Measurements from ENCODE around the gene CENPX. TPM values are rescaled to one million over a fixed set of nuclear protein-coding genes. Genes with fewer than 3 reads are reported as not detected.

The CENPX gene
- total and polyA plus RNA-seq, 2 of the 13 experiments (the other 11 are each of a cell fraction or from before 2014, with no cell fraction given): 92.7 to 170 TPM

DNA sequence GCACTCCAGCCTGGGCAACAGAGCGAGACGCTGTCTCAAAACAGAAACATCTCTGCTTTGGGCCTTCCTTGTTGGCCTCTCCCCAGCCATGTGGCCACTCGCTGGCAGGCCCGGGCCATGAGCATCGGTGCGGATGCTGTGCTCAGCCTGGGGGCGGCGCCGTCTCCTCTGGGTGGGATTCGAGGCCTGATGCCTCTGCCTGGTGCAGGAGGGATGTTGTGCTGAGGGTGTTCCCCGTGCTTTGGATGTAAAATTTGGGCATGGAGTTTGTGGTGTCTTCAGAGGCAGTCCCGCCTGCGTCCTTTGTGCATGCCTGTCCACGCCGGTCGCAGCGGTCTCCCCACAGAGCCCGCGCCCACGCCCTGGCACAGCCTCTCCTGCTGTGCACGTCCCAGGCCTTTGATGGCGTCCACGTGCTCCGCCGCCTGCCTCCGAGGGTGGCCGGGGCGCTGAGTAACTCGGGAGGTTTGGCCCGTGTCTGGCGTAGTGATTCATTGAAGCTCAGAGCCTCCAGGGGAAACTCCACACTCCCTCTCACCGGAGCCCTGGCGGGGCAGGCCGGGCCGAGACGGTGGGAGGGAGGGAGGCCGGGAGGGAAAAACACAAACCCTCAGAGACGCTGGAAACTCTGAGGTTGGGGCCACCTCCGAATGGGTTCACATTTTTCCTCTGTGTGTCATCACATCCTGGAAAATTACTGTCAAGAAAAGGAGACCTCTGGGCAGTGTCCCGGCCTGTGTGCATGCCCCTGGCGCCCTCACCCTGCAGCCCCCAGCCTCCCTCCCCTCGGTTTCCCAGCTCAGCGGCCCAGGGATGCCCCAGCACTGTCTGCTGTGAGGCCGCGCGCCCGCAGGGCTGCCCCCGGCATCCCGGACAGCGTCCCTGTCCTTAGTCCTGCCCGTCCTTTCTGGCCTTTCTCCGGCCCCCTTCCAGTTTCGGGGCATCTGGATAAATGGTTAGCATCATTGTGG is 19.0 kb downstream of the CENPX start (continued):
- TF ChIP-seq, protein P1, sequence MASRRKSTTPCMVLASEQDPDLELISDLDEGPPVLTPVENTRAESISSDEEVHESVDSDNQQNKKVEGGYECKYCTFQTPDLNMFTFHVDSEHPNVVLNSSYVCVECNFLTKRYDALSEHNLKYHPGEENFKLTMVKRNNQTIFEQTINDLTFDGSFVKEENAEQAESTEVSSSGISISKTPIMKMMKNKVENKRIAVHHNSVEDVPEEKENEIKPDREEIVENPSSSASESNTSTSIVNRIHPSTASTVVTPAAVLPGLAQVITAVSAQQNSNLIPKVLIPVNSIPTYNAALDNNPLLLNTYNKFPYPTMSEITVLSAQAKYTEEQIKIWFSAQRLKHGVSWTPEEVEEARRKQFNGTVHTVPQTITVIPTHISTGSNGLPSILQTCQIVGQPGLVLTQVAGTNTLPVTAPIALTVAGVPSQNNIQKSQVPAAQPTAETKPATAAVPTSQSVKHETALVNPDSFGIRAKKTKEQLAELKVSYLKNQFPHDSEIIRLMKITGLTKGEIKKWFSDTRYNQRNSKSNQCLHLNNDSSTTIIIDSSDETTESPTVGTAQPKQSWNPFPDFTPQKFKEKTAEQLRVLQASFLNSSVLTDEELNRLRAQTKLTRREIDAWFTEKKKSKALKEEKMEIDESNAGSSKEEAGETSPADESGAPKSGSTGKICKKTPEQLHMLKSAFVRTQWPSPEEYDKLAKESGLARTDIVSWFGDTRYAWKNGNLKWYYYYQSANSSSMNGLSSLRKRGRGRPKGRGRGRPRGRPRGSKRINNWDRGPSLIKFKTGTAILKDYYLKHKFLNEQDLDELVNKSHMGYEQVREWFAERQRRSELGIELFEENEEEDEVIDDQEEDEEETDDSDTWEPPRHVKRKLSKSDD (CRISPR knock-in tag; IDR thresholded peaks at IDR 0.05; ENCODE audit: low read depth): no peak; the same call in 1 of the 2 replicates
- peak; percentile 45; the same call in 1 of the 2 replicates for TF ChIP-seq SP5 (CRISPR knock-in tag; IDR thresholded peaks at IDR 0.05; ENCODE audit: borderline replicate concordance, low read depth)
- TF ChIP-seq ZNF354B (CRISPR knock-in tag; IDR thresholded peaks at IDR 0.05): peak; percentile 73; the same call in 1 of the 2 replicates
- TF ChIP-seq GTF2F1 (IDR thresholded peaks at IDR 0.05; ENCODE audit: low read length): no peak
- 0 out of 2 replicates have a peak, but pooled peaks have one; percentile 51 for TF ChIP-seq ZNF263 (CRISPR knock-in tag; IDR thresholded peaks at IDR 0.05)
- TF ChIP-seq ZNF672 (CRISPR knock-in tag; IDR thresholded peaks at IDR 0.05): no peak
- TF ChIP-seq EZH2 (conservative IDR thresholded peaks at IDR 0.05; ENCODE audit: low read depth, low read length): no peak
- TF ChIP-seq PCBP2 (optimal IDR thresholded peaks at IDR 0.05; ENCODE audit: low read depth, low read length, poor library complexity, severe bottlenecking): no peak
- TF ChIP-seq SUZ12 (IDR thresholded peaks at IDR 0.05; ENCODE audit: low read depth, low read length): no peak
- TF ChIP-seq, protein P2, sequence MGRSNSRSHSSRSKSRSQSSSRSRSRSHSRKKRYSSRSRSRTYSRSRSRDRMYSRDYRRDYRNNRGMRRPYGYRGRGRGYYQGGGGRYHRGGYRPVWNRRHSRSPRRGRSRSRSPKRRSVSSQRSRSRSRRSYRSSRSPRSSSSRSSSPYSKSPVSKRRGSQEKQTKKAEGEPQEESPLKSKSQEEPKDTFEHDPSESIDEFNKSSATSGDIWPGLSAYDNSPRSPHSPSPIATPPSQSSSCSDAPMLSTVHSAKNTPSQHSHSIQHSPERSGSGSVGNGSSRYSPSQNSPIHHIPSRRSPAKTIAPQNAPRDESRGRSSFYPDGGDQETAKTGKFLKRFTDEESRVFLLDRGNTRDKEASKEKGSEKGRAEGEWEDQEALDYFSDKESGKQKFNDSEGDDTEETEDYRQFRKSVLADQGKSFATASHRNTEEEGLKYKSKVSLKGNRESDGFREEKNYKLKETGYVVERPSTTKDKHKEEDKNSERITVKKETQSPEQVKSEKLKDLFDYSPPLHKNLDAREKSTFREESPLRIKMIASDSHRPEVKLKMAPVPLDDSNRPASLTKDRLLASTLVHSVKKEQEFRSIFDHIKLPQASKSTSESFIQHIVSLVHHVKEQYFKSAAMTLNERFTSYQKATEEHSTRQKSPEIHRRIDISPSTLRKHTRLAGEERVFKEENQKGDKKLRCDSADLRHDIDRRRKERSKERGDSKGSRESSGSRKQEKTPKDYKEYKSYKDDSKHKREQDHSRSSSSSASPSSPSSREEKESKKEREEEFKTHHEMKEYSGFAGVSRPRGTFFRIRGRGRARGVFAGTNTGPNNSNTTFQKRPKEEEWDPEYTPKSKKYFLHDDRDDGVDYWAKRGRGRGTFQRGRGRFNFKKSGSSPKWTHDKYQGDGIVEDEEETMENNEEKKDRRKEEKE (IDR thresholded peaks at IDR 0.05): no peak
- TF ChIP-seq, protein P3, sequence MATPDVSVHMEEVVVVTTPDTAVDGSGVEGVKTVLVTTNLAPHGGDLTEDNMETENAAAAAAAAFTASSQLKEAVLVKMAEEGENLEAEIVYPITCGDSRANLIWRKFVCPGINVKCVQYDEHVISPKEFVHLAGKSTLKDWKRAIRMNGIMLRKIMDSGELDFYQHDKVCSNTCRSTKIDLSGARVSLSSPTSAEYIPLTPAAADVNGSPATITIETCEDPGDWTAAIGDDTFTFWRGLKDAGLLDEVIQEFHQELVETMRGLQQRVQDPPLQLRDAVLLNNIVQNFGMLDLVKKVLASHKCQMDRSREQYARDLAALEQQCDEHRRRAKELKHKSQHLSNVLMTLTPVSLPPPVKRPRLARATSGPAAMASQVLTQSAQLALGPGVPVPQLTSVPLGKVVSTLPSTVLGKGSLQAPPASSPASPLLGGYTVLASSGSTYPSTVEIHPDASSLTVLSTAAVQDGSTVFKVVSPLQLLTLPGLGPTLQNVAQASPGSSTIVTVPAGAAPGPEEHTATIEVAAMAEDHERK (CRISPR knock-in tag; IDR thresholded peaks at IDR 0.05; ENCODE audit: low read depth): no peak
- peak; percentile 66; the same call in 1 of the 2 replicates for TF ChIP-seq GTF3A (CRISPR knock-in tag; conservative IDR thresholded peaks at IDR 0.05)
- TF ChIP-seq, protein P4, sequence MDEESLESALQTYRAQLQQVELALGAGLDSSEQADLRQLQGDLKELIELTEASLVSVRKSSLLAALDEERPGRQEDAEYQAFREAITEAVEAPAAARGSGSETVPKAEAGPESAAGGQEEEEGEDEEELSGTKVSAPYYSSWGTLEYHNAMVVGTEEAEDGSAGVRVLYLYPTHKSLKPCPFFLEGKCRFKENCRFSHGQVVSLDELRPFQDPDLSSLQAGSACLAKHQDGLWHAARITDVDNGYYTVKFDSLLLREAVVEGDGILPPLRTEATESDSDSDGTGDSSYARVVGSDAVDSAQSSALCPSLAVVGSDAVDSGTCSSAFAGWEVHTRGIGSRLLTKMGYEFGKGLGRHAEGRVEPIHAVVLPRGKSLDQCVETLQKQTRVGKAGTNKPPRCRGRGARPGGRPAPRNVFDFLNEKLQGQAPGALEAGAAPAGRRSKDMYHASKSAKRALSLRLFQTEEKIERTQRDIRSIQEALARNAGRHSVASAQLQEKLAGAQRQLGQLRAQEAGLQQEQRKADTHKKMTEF (CRISPR knock-in tag; IDR thresholded peaks at IDR 0.05): peak; percentile 91
- TF ChIP-seq ZNF7 (CRISPR knock-in tag; IDR thresholded peaks at IDR 0.05): no peak
- no peak for TF ChIP-seq ZNF567 (CRISPR knock-in tag; IDR thresholded peaks at IDR 0.05; ENCODE audit: borderline replicate concordance)
- no peak for TF ChIP-seq ZNF841 (CRISPR knock-in tag; IDR thresholded peaks at IDR 0.05; ENCODE audit: borderline replicate concordance)
- TF ChIP-seq PHF5A (CRISPR knock-in tag; IDR thresholded peaks at IDR 0.05; ENCODE audit: low read depth, unreplicated experiment): peak; percentile 23
- TF ChIP-seq, protein P5, sequence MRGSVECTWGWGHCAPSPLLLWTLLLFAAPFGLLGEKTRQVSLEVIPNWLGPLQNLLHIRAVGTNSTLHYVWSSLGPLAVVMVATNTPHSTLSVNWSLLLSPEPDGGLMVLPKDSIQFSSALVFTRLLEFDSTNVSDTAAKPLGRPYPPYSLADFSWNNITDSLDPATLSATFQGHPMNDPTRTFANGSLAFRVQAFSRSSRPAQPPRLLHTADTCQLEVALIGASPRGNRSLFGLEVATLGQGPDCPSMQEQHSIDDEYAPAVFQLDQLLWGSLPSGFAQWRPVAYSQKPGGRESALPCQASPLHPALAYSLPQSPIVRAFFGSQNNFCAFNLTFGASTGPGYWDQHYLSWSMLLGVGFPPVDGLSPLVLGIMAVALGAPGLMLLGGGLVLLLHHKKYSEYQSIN (CRISPR knock-in tag; IDR thresholded peaks at IDR 0.05; ENCODE audit: borderline replicate concordance): no peak
- peak; percentile 93 for TF ChIP-seq ZNF615 (CRISPR knock-in tag; IDR thresholded peaks at IDR 0.05; ENCODE audit: borderline replicate concordance)

Measured in HepG2 (cell line).